Colon (tissue), 2 donors: ENCODE measurements around the gene BRMS1.

Experiments
- FAIRE-seq: peaks from 2 replicates; lab custom pipeline; 2012; peaks lifted over from hg19 to GRCh38; lab: Jason Lieb, UNC
- donor health status: control.
- donor health status: control.

BRMS1 gene

DNA sequence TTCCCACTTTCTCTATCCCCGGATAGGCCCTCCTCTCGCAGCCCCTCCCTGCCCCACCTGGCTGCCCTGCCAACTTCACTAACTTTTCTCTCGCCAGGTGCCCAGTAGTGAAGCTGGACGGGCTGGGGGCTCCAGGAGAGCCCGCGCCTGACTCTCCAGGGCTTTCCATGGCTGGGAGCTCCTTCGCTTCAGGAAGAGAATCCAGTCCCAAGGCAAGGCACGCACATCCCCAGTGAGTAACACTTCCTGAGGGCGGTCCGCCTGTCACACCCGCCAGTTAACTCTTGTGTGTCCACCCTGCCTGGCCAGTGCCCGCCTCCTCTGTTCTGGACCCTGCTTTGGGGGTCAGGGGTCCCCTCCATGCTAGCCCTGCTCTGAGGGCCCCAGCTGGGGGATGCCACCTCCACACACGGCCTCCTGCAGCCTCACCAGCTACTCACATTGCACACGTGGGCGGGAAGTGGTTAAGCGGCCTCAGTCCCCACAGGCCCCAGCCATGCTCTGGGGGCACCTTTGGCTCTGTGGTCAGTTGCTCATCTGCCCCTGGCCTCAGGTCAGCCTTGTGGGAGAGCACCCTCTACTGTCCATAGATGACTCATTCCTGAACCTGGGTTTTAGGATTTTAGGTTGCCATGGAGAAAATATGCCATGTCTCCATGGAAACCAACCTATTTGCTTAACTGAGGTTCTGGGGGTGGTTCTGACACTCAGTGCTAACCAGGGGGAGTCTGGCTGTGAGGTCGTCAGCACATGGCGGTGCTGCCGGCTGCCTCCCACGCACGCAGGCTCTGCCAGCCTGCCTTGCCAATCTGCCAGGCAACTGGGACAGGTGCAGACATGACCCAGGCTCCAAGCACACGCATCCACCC lies 8.4 kb downstream of the BRMS1 start, which contains the start of gene RIN1:
TSS of gene RIN1 (minus strand) at position 201 of the 869 bp plus-strand sequence. CDS start at position 169, 32 bp downstream.
- FAIRE-seq, result no peak

DNA sequence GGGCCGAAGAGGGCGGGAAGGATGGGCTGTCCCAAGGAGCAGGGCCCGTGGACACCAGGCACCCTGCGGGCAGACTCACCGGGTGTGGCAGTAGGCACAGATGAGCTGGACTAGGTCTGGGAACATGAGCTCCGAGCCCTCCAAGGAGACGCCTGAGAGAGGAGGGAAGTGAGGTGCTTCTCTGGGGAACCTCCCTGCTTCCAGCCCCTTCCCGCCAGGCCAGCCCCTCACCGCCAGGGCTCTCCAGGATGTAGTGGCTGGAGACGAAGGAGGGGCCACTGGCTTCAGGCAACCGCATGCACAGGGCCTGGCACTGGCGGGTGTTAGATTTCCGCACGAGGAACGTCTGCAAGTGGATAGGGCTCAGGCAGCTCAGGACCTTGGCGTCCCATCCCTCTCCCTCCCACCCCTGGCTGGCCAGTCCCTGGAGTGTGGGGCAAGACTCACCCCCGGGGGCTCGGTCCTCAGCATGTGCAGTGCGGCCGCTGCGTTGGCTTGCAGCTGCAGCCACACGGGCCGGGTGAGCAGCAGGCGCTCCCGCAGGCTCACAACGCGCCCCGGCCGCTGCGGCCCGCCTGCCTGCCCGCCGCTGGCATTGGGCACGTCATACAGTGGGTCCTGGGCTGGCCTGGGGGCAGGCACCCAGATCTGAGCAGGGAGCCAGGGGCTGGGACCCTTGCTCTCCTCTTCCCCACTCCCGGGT lies 9.2 kb downstream of the BRMS1 start:
- FAIRE-seq, result no peak

- FAIRE-seq, result no peak
Measured at GRCh38 chr11:66334605-66335442, 10.1 kb downstream of the BRMS1 start.

DNA sequence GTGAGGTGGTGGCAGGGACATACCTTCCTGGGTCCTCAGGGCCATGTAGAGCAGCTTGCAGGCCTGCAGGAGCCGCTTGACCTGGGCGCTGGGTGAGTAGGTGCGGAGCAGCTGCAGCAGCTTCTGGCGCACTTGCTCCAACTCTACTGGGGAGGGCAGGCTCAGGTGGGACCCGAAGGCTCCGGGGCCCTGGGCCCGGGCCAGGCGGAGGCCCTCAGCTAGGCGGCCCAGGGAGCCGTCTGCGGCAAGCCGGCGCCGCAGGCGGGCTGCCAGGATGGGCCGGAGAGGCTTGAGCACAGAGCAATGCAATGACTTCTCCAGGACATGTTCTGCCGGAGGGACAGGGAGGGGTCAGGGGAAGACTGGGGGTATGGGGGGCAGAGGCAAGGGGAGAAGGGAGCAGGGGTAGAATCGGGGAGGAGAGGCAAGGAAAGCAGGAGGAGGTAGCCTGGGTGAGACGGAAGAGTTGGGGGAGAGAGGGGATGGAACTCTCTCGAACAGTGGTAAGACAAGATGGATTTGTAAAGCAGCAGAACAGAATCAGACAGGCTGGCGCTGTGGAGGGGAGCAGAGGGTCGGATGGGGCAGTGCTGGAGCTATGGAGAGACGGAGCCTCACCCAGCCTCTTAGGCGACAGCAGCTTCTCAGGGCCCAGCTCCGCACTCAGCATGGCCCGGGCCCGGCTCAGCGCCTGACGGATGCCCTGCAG lies 10.9 kb downstream of the BRMS1 start:
- FAIRE-seq, result no peak

DNA sequence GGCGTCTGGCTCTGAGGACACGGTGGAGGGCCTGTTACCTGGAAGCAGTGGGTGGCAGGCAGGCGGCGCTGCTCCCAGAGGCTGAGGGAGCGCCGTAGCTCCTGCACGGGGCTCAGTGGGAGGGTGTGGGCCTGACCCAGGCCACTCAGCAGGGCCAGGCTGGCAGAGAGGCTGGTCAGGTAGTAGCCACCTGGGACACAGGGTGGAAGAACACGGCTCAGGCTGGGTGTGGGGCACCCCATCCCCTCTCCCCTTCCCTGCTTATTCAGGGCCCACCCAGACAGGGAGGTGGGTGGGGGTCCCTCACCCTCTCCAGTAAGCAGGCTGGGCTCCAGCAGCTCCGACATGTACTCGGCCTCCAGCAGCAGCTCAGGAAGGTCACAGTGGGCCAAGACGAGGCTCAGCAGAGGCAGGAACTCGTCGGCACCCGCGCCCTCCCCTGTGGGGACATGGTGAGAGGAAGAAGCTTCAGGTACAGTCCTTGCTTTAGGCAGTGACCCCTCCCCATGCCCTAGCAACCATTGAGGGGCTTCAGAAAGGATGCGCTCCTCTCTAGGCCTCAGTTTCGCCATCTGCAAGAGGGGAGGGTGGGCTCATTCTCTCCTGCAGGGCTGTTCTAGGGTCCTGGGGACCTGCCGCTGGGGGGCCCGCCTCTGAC lies 11.6 kb downstream of the BRMS1 start:
- FAIRE-seq, result no peak

- no peak for FAIRE-seq
Measured at GRCh38 chr11:66332371-66333219, 12.3 kb downstream of the BRMS1 start.

DNA sequence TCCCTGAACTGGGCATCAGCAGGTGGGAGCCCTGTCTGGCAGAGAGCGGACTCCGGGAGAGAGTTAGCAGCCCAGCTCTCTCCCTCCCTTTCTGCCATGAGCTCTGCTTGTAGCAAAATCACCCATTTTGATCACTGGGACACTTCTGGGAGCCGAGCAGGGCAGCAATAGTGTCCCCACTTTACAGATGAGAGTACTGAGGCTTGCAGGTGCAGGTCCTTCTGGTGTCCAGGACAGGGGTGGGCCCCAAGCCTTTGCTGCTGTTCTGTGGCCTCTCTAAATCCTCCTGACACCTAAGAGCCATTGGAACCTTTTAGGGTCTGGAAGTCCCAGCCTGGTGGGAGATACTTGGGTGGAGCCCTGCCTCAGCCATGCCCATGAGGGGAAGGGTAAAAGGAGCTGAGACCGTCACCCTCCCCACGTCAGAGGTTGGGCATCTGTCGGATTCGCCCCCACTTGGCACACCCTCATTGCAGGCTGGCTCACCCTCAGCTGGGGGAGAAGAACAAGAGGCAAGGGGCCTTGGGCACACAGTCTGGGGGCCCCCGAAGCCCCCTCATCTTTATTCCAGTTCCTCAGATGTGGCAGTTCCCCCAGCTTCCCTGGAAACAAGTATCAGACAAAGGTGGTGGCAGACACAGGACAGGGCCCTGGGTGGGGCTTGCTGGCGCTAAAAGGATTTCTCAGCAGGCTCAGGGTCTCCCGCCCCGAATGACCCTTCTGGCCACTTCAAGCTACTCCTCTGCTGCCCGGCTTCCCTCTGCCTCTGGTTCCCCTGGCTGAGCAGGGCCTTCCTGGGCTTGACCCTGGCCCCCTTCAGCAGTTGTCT lies 13.1 kb downstream of the BRMS1 start:
- FAIRE-seq, result no peak

- FAIRE-seq, result no peak
Measured at GRCh38 chr11:66330931-66331330, 14.0 kb downstream of the BRMS1 start.

DNA sequence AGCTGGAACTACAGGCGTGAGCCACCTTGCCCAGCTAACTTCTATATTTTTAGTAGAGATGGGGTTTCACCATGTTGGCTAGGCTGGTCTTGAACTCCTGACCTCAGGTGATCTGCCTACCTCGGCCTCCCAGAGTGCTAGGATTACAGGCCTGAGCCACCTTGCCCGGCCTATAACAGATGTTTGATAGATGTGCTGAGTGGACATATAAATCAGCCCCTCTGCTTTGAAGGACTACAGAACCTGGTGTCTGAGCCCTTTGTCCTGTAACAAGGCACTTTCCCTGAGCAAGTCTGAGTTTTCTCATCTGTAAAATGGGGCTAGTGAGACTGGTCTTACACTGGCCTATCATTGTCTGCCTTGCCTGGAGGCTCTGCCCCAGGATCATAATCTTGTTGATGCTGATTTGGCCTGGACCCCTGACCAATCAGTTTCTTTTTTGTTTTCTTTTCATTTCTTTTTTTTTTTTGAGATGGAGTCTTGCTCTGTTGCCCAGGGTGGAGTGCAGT lies 15.7 kb downstream of the BRMS1 start:
- FAIRE-seq, result no peak

DNA sequence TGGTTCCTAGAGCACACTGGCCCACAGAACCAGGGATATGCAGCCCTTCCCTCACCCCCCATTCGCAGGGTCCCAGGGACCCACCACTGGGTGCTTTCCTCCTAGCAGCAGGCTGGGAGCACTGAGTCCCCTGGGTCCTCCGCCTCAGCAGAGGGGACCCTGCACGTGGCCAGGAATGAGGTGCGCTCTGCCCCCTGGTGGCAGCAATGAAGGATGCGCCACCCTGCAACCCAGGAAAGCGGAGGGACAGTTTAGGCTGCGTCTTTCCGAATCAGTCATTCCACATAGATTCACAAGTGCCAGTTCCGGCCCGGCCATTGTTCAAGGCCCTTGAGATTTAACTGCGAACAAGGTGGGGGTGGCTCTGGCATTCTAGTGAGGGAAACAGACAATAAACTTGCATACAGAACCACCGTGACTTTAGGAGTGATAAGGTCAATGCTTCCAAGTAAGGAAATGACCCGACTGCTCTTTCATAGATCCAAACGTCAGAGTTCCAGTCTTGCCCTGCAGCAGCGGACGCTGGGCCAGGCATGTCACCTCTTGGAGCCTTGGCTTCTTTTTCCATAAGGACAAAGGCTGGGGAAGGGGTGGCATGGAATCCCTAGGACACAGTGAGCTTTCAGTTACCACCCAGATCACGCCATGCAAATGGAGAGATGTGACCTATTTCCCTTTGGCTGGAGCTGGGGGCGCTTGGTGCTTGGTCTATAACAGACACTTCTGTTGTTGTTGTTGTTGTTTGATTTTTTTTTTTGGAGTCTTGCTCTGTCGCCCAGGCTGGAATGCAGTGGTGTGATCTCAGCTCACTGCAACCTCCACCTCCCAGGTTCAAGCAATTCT lies 16.4 kb downstream of the BRMS1 start:
- no peak for FAIRE-seq

DNA sequence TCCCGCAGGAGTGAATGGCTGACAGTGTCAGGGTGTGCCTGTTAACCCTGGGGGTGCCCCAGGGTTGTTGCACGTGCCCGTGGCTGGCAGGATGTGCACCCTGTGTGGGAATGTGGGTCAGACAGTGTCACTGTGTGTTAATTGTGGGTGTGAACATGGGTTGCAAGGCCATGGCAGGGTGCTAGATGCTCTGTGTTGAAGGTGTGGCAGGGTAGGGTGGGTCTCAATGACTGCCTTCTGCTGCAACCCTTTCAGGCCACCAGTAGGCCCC lies 16.9 kb downstream of the BRMS1 start:
- FAIRE-seq, result no peak

- FAIRE-seq, result no peak
Measured at GRCh38 chr11:66327171-66328030, 17.5 kb downstream of the BRMS1 start.

DNA sequence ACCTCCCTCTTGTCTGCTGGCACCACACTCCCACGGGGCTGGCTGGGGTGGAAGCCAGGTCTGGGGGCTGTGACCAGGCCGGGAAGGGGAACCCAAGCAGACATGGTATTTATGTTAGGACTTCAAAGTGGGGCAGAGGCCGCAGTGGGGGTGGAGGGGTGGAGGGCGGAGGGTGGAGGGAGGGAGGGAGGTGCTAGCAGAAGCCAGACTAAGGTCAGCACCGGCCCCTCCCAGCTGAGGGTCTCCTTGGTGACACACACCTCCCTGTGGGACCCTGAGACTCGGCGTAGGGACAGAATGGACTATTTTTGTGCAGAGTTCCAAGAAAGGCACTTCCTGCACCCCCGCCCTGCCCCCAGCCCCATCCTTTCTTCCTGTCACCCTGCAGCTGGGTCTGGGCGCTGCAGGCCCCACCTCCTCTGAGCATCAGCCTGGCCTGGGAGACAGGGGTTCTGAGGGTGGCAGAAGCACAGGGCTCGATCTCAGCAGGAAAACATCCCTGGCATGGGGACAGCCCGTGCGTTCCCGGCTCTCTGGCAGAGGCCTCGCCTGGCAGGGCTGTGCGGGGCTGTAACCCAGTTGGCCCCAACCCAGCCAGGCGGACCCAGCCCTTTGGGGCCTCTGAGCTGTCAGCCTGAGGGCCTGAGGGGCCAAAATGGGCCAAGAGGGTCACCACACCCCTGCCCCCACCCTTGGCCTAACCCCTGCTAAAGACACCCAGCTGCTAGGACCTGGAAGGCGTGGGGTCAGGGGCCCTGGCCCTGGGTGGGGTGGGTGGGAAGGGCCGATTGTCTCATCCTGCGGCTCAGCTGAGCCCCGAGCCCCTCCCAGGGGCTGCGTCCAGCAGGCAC lies 18.4 kb downstream of the BRMS1 start:
- FAIRE-seq, result no peak

DNA sequence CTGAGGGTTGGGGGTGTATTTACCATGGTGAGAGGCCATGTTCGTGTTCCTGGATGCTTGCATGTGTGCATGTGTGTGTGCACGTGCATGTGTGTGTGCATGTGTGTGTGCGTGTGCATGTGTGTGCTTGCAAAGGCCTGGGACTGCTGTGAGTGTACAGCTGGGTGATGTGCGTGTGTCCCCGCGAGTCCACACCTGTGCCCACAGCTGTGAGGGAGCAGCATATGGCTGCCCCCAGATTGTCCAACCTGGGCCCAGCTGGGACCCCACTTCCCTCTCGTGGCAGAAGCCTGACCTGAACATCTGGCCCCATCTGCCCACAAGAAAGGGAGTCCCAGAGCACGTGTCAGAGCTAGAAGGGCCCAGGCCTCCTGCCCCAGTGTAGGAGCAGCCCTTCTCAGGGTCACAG lies 19.6 kb downstream of the BRMS1 start:
- FAIRE-seq, result no peak

DNA sequence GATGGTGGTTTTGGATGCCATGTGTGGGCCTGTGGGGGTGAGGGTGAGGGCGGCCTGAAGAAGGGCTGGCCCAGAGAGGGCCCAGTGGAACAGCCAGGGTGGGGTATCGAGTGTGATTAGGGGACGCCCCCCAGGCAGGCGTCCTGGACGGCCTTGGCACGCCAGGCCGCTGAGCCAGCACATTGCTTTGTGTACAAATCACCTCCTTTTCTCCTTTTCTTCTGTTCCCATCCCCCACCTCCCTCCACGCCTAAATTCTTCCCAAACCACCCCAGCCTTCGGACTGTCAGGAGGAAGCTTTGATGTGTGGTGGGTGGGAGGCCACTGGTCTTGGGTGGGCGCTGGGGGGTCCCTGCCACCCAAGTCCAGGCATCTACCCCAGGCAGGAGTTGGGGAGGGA lies 20.2 kb downstream of the BRMS1 start:
- FAIRE-seq, result no peak

GRCh38 chr11:66323684-66324083 lies 21.2 kb downstream of the BRMS1 start:
- no peak for FAIRE-seq
